Body of pancreas (tissue), 4 donors: ENCODE data around the gene EEF2.

ENCODE experiments used
- CTCF ChIP-seq, 7 experiments: fragments of 450-650 bp in 4 of 7; fragments of 200-600 bp in 3 of 7; sonication (generic) in 3 of 7; IDR thresholded peaks; one replicate each; pipeline ENCODE4 v1.5.1; 2016 to 2019; ENCODE audit warnings: antibody characterized with exemption in 7 of 7
- POLR2A ChIP-seq, 3 donors: fragments of 450-650 bp; IDR thresholded peaks; one replicate each; pipeline ENCODE4 v1.6.1; 2016; ENCODE audit warnings: antibody characterized with exemption in 3 of 3, mild to moderate bottlenecking in 2 of 3

- TF ChIP-seq CTCF (IDR thresholded peaks at IDR 0.05) (no peak), POLR2A (IDR thresholded peaks at IDR 0.05) (no peak)
Observed at GRCh38 chr19:3931041-3931440, 54.2 kb downstream of the EEF2 start.
